Measurements from ENCODE around the gene EGFL7. TPM values are rescaled to one million over a fixed set of nuclear protein-coding genes. Genes with fewer than 3 reads are reported as not detected.

EGFL7 gene
- total RNA-seq, 1 donor from 2014 or later, result 500 TPM

- DNase-seq (ENCODE audit: low read depth, low spot score), result no peak
Observed at GRCh38 chr9:136685790-136686533, 23.2 kb downstream of the EGFL7 start.

GRCh38 chr9:136686534-136686793 lies 23.7 kb downstream of the EGFL7 start:
- DNase-seq (ENCODE audit: low read depth, low spot score), result no peak

GRCh38 chr9:136686794-136687711 lies 24.3 kb downstream of the EGFL7 start, which contains the start of gene AGPAT2:
TSS of gene AGPAT2 (minus strand) at chr9:136687457. CDS start at chr9:136687357, 100 bp downstream.
- no peak for DNase-seq (ENCODE audit: low read depth, low spot score)

- DNase-seq (ENCODE audit: low read depth, low spot score), result no peak
Observed at GRCh38 chr9:136687721-136688223, 25.1 kb downstream of the EGFL7 start.

- DNase-seq (ENCODE audit: low read depth, low spot score), result no peak
Observed at GRCh38 chr9:136688274-136689107, 25.8 kb downstream of the EGFL7 start.

GRCh38 chr9:136689108-136689460 lies 26.4 kb downstream of the EGFL7 start:
- no peak for DNase-seq (ENCODE audit: low read depth, low spot score)

GRCh38 chr9:136690104-136690805 lies 27.5 kb downstream of the EGFL7 start:
- no peak for DNase-seq (ENCODE audit: low read depth, low spot score)

- DNase-seq (ENCODE audit: low read depth, low spot score), result no peak
Observed at GRCh38 chr9:136690806-136691261, 28.1 kb downstream of the EGFL7 start.

GRCh38 chr9:136691316-136692184 lies 28.8 kb downstream of the EGFL7 start:
- DNase-seq (ENCODE audit: low read depth, low spot score), result no peak

- no peak for DNase-seq (ENCODE audit: low read depth, low spot score)
Observed at GRCh38 chr9:136692185-136693134, 29.7 kb downstream of the EGFL7 start.

GRCh38 chr9:136693135-136693489 lies 30.4 kb downstream of the EGFL7 start:
- no peak for DNase-seq (ENCODE audit: low read depth, low spot score)

GRCh38 chr9:136693490-136694162 lies 30.9 kb downstream of the EGFL7 start:
- no peak for DNase-seq (ENCODE audit: low read depth, low spot score)

GRCh38 chr9:136694163-136694871 lies 31.6 kb downstream of the EGFL7 start:
- no peak for DNase-seq (ENCODE audit: low read depth, low spot score)

- DNase-seq (ENCODE audit: low read depth, low spot score), result no peak
Observed at GRCh38 chr9:136694872-136695247, 32.1 kb downstream of the EGFL7 start.

GRCh38 chr9:136695435-136695895 lies 32.7 kb downstream of the EGFL7 start:
- no peak for DNase-seq (ENCODE audit: low read depth, low spot score)

GRCh38 chr9:136695955-136696354 lies 33.2 kb downstream of the EGFL7 start:
- no peak for DNase-seq (ENCODE audit: low read depth, low spot score)

- DNase-seq (ENCODE audit: low read depth, low spot score), result no peak
Observed at GRCh38 chr9:136696502-136696901, 33.8 kb downstream of the EGFL7 start.
